HG03103 (cell line): ENCODE results near the gene ITGB1.
"Not testable (repeated sequence)": the region's sequence is repeated elsewhere in the genome, so short reads cannot be mapped to it uniquely, and the experiment has no call there.

ENCODE experiments used
- ATAC-seq: cut with Tn5 transposase; IDR thresholded peaks from one replicate; pipeline ENCODE4 v1.9.1; 2021; ENCODE audit warnings: low read depth; ENCODE audit not compliant: unreplicated experiment

Gene ITGB1

GRCh38 chr10:32940321-32941301 lies 17.4 kb downstream of the ITGB1 start:
- peak; percentile 33 for ATAC-seq

GRCh38 chr10:32939296-32940111 lies 18.5 kb downstream of the ITGB1 start:
- ATAC-seq, result no peak

GRCh38 chr10:32938554-32939061 lies 19.4 kb downstream of the ITGB1 start:
- ATAC-seq, result no peak

GRCh38 chr10:32937911-32938424 lies 20.1 kb downstream of the ITGB1 start:
- ATAC-seq, result no peak

- ATAC-seq, result no peak
These were observed 25.8 kb downstream of the ITGB1 start for GRCh38 chr10:32932225-32932729.

GRCh38 chr10:32931593-32931992 lies 26.4 kb downstream of the ITGB1 start:
- ATAC-seq, result no peak

- no peak for ATAC-seq
These were observed 28.0 kb downstream of the ITGB1 start for GRCh38 chr10:32930036-32930435.

GRCh38 chr10:32929634-32930033 lies 28.4 kb downstream of the ITGB1 start:
- no peak for ATAC-seq

- no peak for ATAC-seq
These were observed 30.3 kb downstream of the ITGB1 start for GRCh38 chr10:32927750-32928149.

- no peak for ATAC-seq
These were observed 34.2 kb downstream of the ITGB1 start for GRCh38 chr10:32923849-32924248.

GRCh38 chr10:32923134-32923533 lies 34.9 kb downstream of the ITGB1 start:
- ATAC-seq, result no peak

GRCh38 chr10:32922170-32922569 lies 35.9 kb downstream of the ITGB1 start:
- no peak for ATAC-seq

GRCh38 chr10:32917817-32918216 lies 40.2 kb downstream of the ITGB1 start:
- ATAC-seq, result not testable (repeated sequence)

GRCh38 chr10:32911285-32912016 lies 46.6 kb downstream of the ITGB1 start:
- ATAC-seq, result no peak

GRCh38 chr10:32909970-32910369 lies 48.1 kb downstream of the ITGB1 start:
- ATAC-seq, result not testable (repeated sequence)

GRCh38 chr10:32909456-32909855 lies 48.6 kb downstream of the ITGB1 start:
- ATAC-seq, result no peak

- ATAC-seq, result no peak
These were observed 51.4 kb downstream of the ITGB1 start for GRCh38 chr10:32906595-32906994.

GRCh38 chr10:32905466-32905865 lies 52.6 kb downstream of the ITGB1 start:
- ATAC-seq, result no peak

- no peak for ATAC-seq
These were observed 56.2 kb downstream of the ITGB1 start for GRCh38 chr10:32901815-32902214.
